HCT116 (cell line): ENCODE results near the gene CALML6. TPM values are rescaled to one million over a fixed set of nuclear protein-coding genes. Genes with fewer than 3 reads are reported as not detected.

ENCODE experiments used
- ATAC-seq: fragments of 200-7000 bp; cut with Tn5 transposase; 2 replicates; pipeline ENCODE4 v1.9.1; 2020; ENCODE audit warnings: mild to moderate bottlenecking, moderate library complexity
- BruUV-seq: library from RNA; stranded (reverse); fragments of 400-500 nt; replicated peaks from 2 replicates; lab custom pipeline; 2021; lab: Mats Ljungman, UMichigan
- CTCF ChIA-PET: fragments of 300-600 bp; sonication (Branson Sonifier 250); formaldehyde crosslinking; loops from one replicate; lab custom pipeline; 2021; ENCODE audit warnings: antibody characterized with exemption; lab: Charles Lee
- POLR2A ChIA-PET: fragments of 300-600, 350-600 bp; sonication (Branson Sonifier 250); formaldehyde crosslinking; loops from one replicate; lab custom pipeline; 2021; ENCODE audit warnings: antibody characterized with exemption; lab: Charles Lee
- RAD21 ChIA-PET, 2 experiments: fragments of 300-600 bp; sonication (Branson Sonifier 250); formaldehyde crosslinking; loops; one replicate each; lab custom pipeline; 2023; ENCODE audit warnings: low total read pairs in 2 of 2; ENCODE audit not compliant: uncharacterized antibody in 2 of 2, unreplicated experiment in 2 of 2, low non-redundant PET in 1 of 2; lab: Charles Lee
- DNase-seq: peaks from one replicate; pipeline ENCODE4 v3.0.0-alpha.2; 2010; ENCODE audit warnings: low read depth, low spot score
- H2AFZ ChIP-seq: fragments of 200-600 bp; shearing (Covaris generic), sonication (generic); 2 replicates; pipeline ENCODE4 v1.6.1; 2017; ENCODE audit warnings: low read depth, mixed run types, mixed read lengths, antibody characterized with exemption, low read length; ENCODE audit not compliant: poor library complexity, severe bottlenecking
- H3K27ac ChIP-seq: 2 replicates; pipeline ENCODE4 v1.5.1; 2012; ENCODE audit warnings: low read depth, low read length
- H3K27me3 ChIP-seq: fragments of 200-600 bp; sonication (generic); 2 replicates; pipeline ENCODE4 v1.6.1; 2016; ENCODE audit warnings: mixed run types, low read length, mixed read lengths; ENCODE audit not compliant: insufficient read depth
- H3K36me3 ChIP-seq, 2 experiments: fragments of 200-500 bp in 1 of 2; fragments of 200-600 bp in 1 of 2; sonication (Bioruptor generic) in 1 of 2; sonication (generic) in 1 of 2; 2 replicates each; pipeline versions ENCODE4 v1.5.1 to v1.6.1; 2014 to 2016; ENCODE audit warnings: low read length in 2 of 2, inconsistent platforms in 1 of 2, mixed read lengths in 1 of 2, mixed run types in 1 of 2; ENCODE audit not compliant: insufficient read depth in 2 of 2, control insufficient read depth in 1 of 2
- H3K4me1 ChIP-seq, 2 experiments: fragments of 200-600 bp in 1 of 2; sonication (generic) in 1 of 2; 2 replicates each; pipeline versions ENCODE4 v1.5.1 to v1.6.1; 2012 to 2017; ENCODE audit warnings: low read length in 2 of 2, inconsistent platforms in 1 of 2, mild to moderate bottlenecking in 1 of 2, mixed read lengths in 1 of 2, mixed run types in 1 of 2, moderate library complexity in 1 of 2; ENCODE audit not compliant: insufficient read depth in 2 of 2, control insufficient read depth in 1 of 2
- H3K4me2 ChIP-seq: fragments of 200-600 bp; sonication (generic); 2 replicates; pipeline ENCODE4 v1.6.1; 2017; ENCODE audit warnings: mixed run types, low read length, mixed read lengths
- H3K4me3 ChIP-seq, 2 experiments: fragments of 200-600 bp in 1 of 2; sonication (generic) in 1 of 2; replicated peaks in 1 of 2; 2 replicates each; pipeline ENCODE4 v1.5.1; 2011 to 2016; ENCODE audit warnings: low read length in 2 of 2, control low read depth in 1 of 2, low read depth in 1 of 2, mild to moderate bottlenecking in 1 of 2, mixed read lengths in 1 of 2, mixed run types in 1 of 2
- H3K79me2 ChIP-seq: fragments of 200-600 bp; sonication (generic); 2 replicates; pipeline ENCODE4 v1.6.1; 2017; ENCODE audit warnings: mild to moderate bottlenecking, mixed run types, low read length, moderate library complexity, mixed read lengths; ENCODE audit not compliant: insufficient read depth
- H3K9ac ChIP-seq: fragments of 200-600 bp; sonication (generic); 2 replicates; pipeline ENCODE4 v1.6.1; 2016; ENCODE audit warnings: low read length, mixed read lengths
- H3K9me2 ChIP-seq: fragments of 200-600 bp; sonication (generic), shearing (Covaris generic); 2 replicates; pipeline ENCODE4 v1.6.1; 2017; ENCODE audit warnings: mixed run types, mild to moderate bottlenecking, moderate library complexity; ENCODE audit not compliant: insufficient read depth
- H3K9me3 ChIP-seq, 2 experiments: fragments of 200-500 bp in 1 of 2; fragments of 200-600 bp in 1 of 2; sonication (Bioruptor generic) in 1 of 2; sonication (generic) in 1 of 2; 2 replicates each; pipeline ENCODE4 v1.6.1; 2014 to 2017; ENCODE audit warnings: low read length in 2 of 2, mixed read lengths in 2 of 2, inconsistent platforms in 1 of 2, low read depth in 1 of 2, mild to moderate bottlenecking in 1 of 2, mixed run types in 1 of 2, moderate library complexity in 1 of 2; ENCODE audit not compliant: control insufficient read depth in 1 of 2, insufficient read depth in 1 of 2
- H4K20me1 ChIP-seq: fragments of 200-600 bp; sonication (generic), shearing (Covaris generic); 2 replicates; pipeline ENCODE4 v1.6.1; 2017; ENCODE audit warnings: mixed run types, mild to moderate bottlenecking, moderate library complexity; ENCODE audit not compliant: insufficient read depth
- EGR1 ChIP-seq: IDR thresholded peaks from 2 replicates; pipeline ENCODE4 v1.6.1; 2012; ENCODE audit warnings: low read depth
- FOSL1 ChIP-seq: IDR thresholded peaks from 2 replicates; pipeline ENCODE4 v1.6.1; 2012; ENCODE audit warnings: low read depth
- JUND ChIP-seq: IDR thresholded peaks from 2 replicates; pipeline ENCODE4 v1.6.1; 2012
- MAX ChIP-seq: IDR thresholded peaks from 2 replicates; pipeline ENCODE4 v1.6.1; 2012
- RAD21 ChIP-seq: IDR thresholded peaks from 2 replicates; pipeline ENCODE4 v1.6.1; 2012; ENCODE audit warnings: low read depth, mild to moderate bottlenecking
- SRF ChIP-seq: IDR thresholded peaks from 2 replicates; pipeline ENCODE4 v1.6.1; 2012; ENCODE audit warnings: low read depth
- YY1 ChIP-seq: IDR thresholded peaks from 2 replicates; pipeline ENCODE4 v1.6.1; 2011; ENCODE audit warnings: low read length, low read depth, moderate library complexity, mild to moderate bottlenecking; ENCODE audit not compliant: insufficient replicate concordance; ENCODE audit errors: extremely low read depth
- ZFX ChIP-seq: fragments of 450-650 bp; IDR thresholded peaks from 2 replicates; pipeline ENCODE4 v1.6.1; 2017
- intact Hi-C: fragments of 100-400 bp; cut with micrococcal nuclease; formaldehyde crosslinking; loops from 2 replicates; pipeline ENCODE4 v1.10.0; 2022
- total RNA-seq: library from RNA; stranded (reverse); gene quantifications from one replicate; pipeline ENCODE4 v1.2.1, GENCODE V29; 2021; ENCODE audit not compliant: unreplicated experiment

CALML6 gene
- total RNA-seq, 1 experiment from 2014 or later, result 2.3 TPM

- H3K27ac ChIP-seq, result no peak overlapping the region
- ChIA-PET CTCF (interaction anchor here (0.8 kb wide), 1 partner anchor 16 kb away, joined by 3 read pairs; no protein-coding TSS in a partner anchor), POLR2A (no interaction called here), RAD21 (no interaction called here)
- H2AFZ ChIP-seq, result no peak overlapping the region
- intact Hi-C loops, result no loop called here
- H3K4me1 ChIP-seq, result no peaks in the 10 kb centered on the region
- TF ChIP-seq JUND, result no peak
- no peak overlapping the region for H3K9ac ChIP-seq
- no peaks in the 10 kb centered on the region for H3K27me3 ChIP-seq
- no peak overlapping the region for H3K4me2 ChIP-seq
- BruUV-seq, result no TSS peak
- no peaks in the 10 kb centered on the region for H3K9me2 ChIP-seq
- no peak overlapping the region for H3K4me3 ChIP-seq
- no peak for DNase-seq
- no peaks in the 10 kb centered on the region for H3K36me3 ChIP-seq
- no peaks in the 10 kb centered on the region for H4K20me1 ChIP-seq
- H3K79me2 ChIP-seq, result no peaks in the 10 kb centered on the region
- ATAC-seq, result no peak
- no peaks in the 10 kb centered on the region for H3K9me3 ChIP-seq
Observed at GRCh38 chr1:1927751-1928150, 12.7 kb downstream of the CALML6 start.

GRCh38 chr1:1928231-1929101, 13.4 kb downstream of the CALML6 start:
- H3K4me2 ChIP-seq, result no peak overlapping the region
- TF ChIP-seq EGR1 (no peak), ZFX (no peak), RAD21 (no peak), FOSL1 (no peak), YY1 (no peak), MAX (no peak), SRF (no peak)
- H3K27ac ChIP-seq, result no peak overlapping the region
- ChIA-PET RAD21 (no interaction called here), POLR2A (no interaction called here), CTCF (interaction anchor here (0.8 kb wide), 1 partner anchor 16 kb away, joined by 3 read pairs; no protein-coding TSS in a partner anchor)
- no peak overlapping the region for H2AFZ ChIP-seq
- no peaks in the 10 kb centered on the region for H3K4me1 ChIP-seq
- no peaks in the 10 kb centered on the region for H3K27me3 ChIP-seq
- H3K36me3 ChIP-seq, result no peaks in the 10 kb centered on the region
- H3K9me3 ChIP-seq, result no peaks in the 10 kb centered on the region
- BruUV-seq, result no TSS peak
- H3K79me2 ChIP-seq, result no peaks in the 10 kb centered on the region
- ATAC-seq, result no peak
- H3K4me3 ChIP-seq, result no peak overlapping the region
- H4K20me1 ChIP-seq, result no peaks in the 10 kb centered on the region
- no peak for DNase-seq
- intact Hi-C loops, result no loop called here
- H3K9ac ChIP-seq, result no peak overlapping the region
- H3K9me2 ChIP-seq, result no peaks in the 10 kb centered on the region
